GM21360 (cell line): ENCODE results near the gene YTHDF2.
"Not testable (repeated sequence)": the region's sequence is repeated elsewhere in the genome, so short reads cannot be mapped to it uniquely, and the experiment has no call there.

Experiments used
- ATAC-seq: cut with Tn5 transposase; IDR thresholded peaks from one replicate; pipeline ENCODE4 v1.9.1; 2021; ENCODE audit warnings: mild to moderate bottlenecking, moderate library complexity; ENCODE audit not compliant: unreplicated experiment

YTHDF2 gene

GRCh38 chr1:28758420-28758819, 21.7 kb downstream of the YTHDF2 start:
- ATAC-seq, result no peak

GRCh38 chr1:28759257-28759656, 22.5 kb downstream of the YTHDF2 start:
- ATAC-seq, result no peak

GRCh38 chr1:28761189-28761588, 24.4 kb downstream of the YTHDF2 start:
- ATAC-seq, result no peak

- no peak for ATAC-seq
Observed at GRCh38 chr1:28766532-28767183, 29.9 kb downstream of the YTHDF2 start.

- no peak for ATAC-seq
Observed at GRCh38 chr1:28770601-28771165, 33.9 kb downstream of the YTHDF2 start.

- not testable (repeated sequence) for ATAC-seq
Observed at GRCh38 chr1:28771921-28772320, 35.2 kb downstream of the YTHDF2 start.

- no peak for ATAC-seq
Observed at GRCh38 chr1:28773105-28773504, 36.4 kb downstream of the YTHDF2 start.

GRCh38 chr1:28775121-28775942, 38.6 kb downstream of the YTHDF2 start:
- no peak for ATAC-seq

GRCh38 chr1:28776341-28776740, 39.6 kb downstream of the YTHDF2 start:
- no peak for ATAC-seq

- no peak for ATAC-seq
Observed at GRCh38 chr1:28778021-28778420, 41.3 kb downstream of the YTHDF2 start.

- no peak for ATAC-seq
Observed at GRCh38 chr1:28779751-28780408, 43.1 kb downstream of the YTHDF2 start.

- ATAC-seq, result no peak
Observed at GRCh38 chr1:28781305-28781704, 44.6 kb downstream of the YTHDF2 start.

- no peak for ATAC-seq
Observed at GRCh38 chr1:28782011-28782410, 45.3 kb downstream of the YTHDF2 start.

- ATAC-seq, result no peak
Observed at GRCh38 chr1:28783363-28783762, 46.6 kb downstream of the YTHDF2 start.

- ATAC-seq, result no peak
Observed at GRCh38 chr1:28789412-28789811, 52.7 kb downstream of the YTHDF2 start.

GRCh38 chr1:28789816-28790215, 53.1 kb downstream of the YTHDF2 start:
- ATAC-seq, result no peak

GRCh38 chr1:28790377-28791035, 53.8 kb downstream of the YTHDF2 start:
- ATAC-seq, result no peak

GRCh38 chr1:28791929-28792328, 55.2 kb downstream of the YTHDF2 start:
- not testable (repeated sequence) for ATAC-seq

GRCh38 chr1:28792644-28793121, 55.9 kb downstream of the YTHDF2 start:
- no peak for ATAC-seq

- not testable (repeated sequence) for ATAC-seq
Observed at GRCh38 chr1:28794582-28794981, 57.8 kb downstream of the YTHDF2 start.
